GM18870 (cell line): ENCODE data around the gene TMEM248.
"Not testable (repeated sequence)": the region's sequence is repeated elsewhere in the genome, so short reads cannot be mapped to it uniquely, and the experiment has no call there.

Experiments used
- ATAC-seq: cut with Tn5 transposase; IDR thresholded peaks from one replicate; pipeline ENCODE4 v1.9.1; 2021; ENCODE audit warnings: moderate library complexity; ENCODE audit not compliant: unreplicated experiment

TMEM248 gene

GRCh38 chr7:66995050-66995776 lies 74.2 kb downstream of the TMEM248 start, which contains the start of gene SBDS:
Gene SBDS, minus strand, starts transcription at chr7:66995586. Its CDS starts 169 bp downstream, at chr7:66995417.
- ATAC-seq: peak; percentile 62

GRCh38 chr7:66996444-66997191 lies 75.6 kb downstream of the TMEM248 start, which contains the start of gene TYW1:
Gene TYW1, plus strand, starts transcription at chr7:66996833. Its CDS starts 146 bp downstream, at chr7:66996979.
- ATAC-seq: peak; percentile 75

GRCh38 chr7:67000601-67001258 lies 79.7 kb downstream of the TMEM248 start:
- not testable (repeated sequence) for ATAC-seq

GRCh38 chr7:67004145-67004544 lies 83.1 kb downstream of the TMEM248 start:
- not testable (repeated sequence) for ATAC-seq

GRCh38 chr7:67006965-67007364 lies 85.9 kb downstream of the TMEM248 start:
- ATAC-seq: no peak
